Measurements from ENCODE around the gene HACL1.
A peak's percentile ranks its signal among the peaks of the same experiment; 100 is the strongest.
"Not testable (repeated sequence)": the region's sequence is repeated elsewhere in the genome, so short reads cannot be mapped to it uniquely, and the experiment has no call there.

Gene HACL1

GRCh38 chr3:15629860-15630597 lies 28.7 kb upstream of the HACL1 start:
- DNase-seq, result peak; percentile 87 to 89

DNA sequence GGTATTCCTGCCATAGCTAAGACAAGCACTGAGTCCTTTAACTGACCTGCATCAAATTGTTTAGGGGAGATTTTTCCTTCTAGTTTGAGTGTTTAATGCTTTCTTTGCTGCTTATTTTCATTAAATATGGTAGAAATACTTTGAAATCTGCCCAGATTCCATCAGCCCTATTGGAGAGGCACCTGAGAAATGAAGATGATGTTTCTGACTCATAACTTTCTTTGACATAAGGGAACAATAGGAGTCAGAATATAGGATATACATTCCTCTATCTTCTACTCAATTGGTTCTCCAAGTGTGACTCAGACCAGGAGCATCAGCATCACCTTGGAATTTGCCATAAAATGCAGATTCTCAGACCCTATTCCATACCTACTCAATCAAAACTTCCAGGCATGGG lies 27.6 kb upstream of the HACL1 start:
- no peak for DNase-seq

GRCh38 chr3:15623535-15624440 lies 22.4 kb upstream of the HACL1 start:
- DNase-seq, result no peak

- not testable (repeated sequence) for DNase-seq
Measured at GRCh38 chr3:15619659-15620464, 18.5 kb upstream of the HACL1 start.

DNA sequence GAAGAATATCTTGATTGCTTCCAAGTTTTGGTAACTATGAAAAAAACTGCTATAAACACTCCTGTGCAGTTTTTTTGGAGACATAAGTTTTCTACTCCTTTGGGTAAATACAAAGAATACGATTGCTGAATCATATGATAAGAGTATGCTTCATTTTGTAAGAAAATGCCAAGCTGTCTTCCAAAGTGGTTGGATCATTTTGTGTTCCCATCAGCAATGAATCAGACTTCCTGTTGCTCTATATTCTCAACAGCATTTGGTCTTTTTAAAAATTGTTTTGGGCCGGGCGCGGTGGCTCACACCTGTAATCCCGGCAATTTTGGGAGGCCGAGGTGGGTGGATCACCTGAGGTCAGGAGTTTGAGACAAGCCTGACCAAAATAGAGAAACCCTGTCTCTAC lies 14.7 kb upstream of the HACL1 start:
- DNase-seq, result no peak

- DNase-seq, result no peak
Measured at GRCh38 chr3:15614958-15615357, 13.6 kb upstream of the HACL1 start.

DNA sequence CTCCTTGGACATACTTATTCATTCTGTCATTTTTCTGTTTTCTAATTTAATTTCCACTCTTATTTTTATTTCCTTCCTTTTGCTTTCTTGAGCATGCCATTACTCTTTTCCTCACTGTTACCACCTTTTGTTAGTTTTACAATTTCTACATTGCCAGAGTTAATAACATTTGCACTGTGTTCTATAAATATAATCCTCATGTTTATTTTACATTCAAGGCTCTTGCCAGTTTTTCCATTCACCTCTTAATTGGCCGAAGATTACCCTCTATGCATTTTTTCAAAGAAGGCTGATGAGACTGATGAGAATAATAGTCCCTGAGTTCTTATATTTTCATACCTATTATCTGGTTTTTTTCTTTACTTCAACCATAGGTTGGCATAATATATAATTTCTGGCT lies 10.6 kb upstream of the HACL1 start:
- DNase-seq, result no peak

DNA sequence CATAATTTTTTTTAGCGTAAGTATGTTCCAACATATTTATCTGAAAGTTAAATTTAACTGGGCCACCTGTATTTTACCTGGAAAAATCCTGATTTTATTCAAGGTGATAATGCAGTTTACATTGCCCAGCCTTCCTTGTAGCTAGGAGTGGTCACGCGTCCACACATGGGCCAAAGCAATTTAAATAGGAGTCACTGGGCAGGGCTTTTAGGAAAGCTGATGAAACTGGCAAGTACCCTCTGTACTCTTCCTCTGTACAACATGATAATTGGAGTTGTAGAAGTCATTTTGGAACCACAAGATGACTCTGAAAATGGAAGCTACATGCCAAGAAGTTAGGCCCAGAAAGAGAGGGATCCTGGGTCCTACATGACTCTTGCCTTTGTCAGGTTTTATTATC lies 9.6 kb upstream of the HACL1 start:
- DNase-seq, result no peak

GRCh38 chr3:15610082-15610759 lies 8.9 kb upstream of the HACL1 start:
- no peak for DNase-seq

DNA sequence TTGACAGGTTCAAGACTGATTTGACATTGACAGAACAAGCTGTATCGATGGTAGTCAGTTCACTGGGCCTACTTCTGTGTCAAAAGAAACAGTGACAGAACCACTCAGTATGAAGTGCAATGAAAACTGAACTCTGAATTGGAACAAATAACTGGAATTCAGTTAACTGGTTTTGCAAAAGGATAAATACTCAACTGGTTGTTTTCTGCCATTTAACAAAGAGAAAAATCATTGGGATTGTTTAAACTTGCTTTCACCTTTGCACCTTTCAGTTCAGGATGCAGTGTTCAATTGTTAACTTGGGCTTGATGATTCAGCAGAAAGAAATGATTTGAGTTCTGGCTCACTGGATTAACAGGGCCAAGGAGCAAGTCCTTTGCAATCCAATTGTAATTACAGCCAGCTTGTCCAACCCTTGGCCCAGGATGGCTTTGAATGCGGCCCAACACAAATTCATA lies 5.1 kb upstream of the HACL1 start:
- no peak for DNase-seq

GRCh38 chr3:15604584-15604983 lies 3.2 kb upstream of the HACL1 start:
- not testable (repeated sequence) for DNase-seq

- DNase-seq, result not testable (repeated sequence)
Measured at GRCh38 chr3:15602816-15603215, 1.4 kb upstream of the HACL1 start.

DNA sequence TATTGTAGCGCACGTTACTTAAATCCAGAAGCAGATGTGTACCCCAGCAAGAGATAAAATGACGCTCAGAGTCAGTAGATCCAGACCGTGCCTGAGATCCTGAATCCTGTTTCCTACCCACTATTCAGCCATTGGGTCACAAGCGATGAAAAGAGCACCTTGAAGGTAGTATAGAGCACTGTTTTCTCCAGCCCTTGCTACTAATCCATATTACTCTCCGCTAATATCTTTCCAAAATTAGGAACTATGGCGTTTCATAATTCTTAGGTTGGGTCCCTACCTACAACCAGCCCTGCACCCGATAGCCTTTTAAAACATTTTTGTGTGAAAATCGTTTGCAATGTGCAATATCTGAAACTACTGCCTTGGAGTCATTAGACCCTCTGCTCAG lies 772 bp upstream of the HACL1 start:
- no peak for DNase-seq

DNA sequence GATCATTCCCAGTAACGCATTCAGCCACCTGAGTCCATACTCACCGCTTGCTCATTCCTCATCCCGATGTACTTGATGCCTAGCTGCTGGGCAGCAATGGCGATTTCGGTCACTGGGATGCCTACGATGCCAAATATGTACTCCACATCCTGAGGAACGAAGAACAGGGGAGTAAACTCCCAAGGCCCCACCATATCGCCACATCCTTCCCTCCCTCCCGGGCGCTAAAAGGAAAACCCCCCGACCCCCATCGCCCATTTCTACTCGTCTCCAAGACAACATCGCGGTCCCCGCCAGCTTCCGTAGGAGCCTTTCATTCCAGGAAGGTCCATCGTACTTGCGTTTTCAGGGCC lies 347 bp downstream of the HACL1 start:
- no peak for DNase-seq

GRCh38 chr3:15595955-15596354 lies 5.4 kb downstream of the HACL1 start:
- DNase-seq, result no peak

DNA sequence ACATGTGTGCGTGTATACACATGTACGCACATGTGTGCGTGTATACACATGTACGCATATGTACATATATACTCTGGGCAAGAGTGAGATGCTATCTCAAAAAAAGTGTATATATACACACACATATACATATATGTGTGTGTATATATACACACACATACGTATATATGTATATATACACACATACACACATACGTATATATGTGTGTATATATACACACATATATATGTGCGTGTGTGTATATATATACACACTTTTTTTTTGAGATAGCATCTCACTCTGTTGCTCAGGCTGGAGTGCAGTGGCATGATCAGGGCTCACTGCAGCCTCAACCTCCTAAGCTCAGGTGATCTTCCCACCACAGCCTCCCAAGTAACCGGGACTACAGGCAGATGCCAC lies 8.4 kb downstream of the HACL1 start:
- DNase-seq, result no peak

- DNase-seq, result no peak
Measured at GRCh38 chr3:15591928-15592327, 9.4 kb downstream of the HACL1 start.

- no peak for DNase-seq
Measured at GRCh38 chr3:15591242-15591641, 10.1 kb downstream of the HACL1 start.

DNA sequence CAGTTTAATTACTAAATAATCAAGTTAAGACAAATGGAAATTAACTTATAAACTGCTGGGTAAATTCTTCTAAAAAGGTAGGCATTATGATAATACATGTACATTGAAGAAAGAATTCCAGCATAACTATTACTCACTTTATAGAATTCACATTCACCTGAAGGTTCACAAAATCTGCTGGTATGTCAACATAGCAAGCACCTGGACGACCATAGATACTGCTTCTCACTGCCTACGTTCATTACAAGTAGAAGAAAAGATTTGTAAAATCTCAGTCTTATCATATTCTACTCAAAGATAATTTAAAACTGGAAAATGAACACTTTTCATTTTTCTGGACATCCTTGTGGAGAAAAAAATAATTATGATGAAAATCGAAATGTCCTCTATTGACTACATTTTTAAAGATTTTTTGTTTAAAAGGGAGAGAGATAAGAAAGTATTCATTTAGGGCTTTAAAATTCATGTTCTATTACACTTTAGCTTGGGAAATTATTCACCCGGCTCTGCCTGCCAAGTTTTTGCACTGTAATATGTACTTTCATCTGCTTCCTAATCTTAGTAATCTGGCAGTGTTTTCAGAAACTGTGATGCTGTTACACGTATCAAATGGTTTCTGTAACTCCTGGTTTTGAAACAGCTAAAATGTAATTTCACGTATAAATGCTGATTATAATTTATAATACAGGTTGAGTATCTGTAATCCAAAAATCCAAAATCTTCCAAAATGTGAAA lies 16.1 kb downstream of the HACL1 start:
- no peak for DNase-seq

DNA sequence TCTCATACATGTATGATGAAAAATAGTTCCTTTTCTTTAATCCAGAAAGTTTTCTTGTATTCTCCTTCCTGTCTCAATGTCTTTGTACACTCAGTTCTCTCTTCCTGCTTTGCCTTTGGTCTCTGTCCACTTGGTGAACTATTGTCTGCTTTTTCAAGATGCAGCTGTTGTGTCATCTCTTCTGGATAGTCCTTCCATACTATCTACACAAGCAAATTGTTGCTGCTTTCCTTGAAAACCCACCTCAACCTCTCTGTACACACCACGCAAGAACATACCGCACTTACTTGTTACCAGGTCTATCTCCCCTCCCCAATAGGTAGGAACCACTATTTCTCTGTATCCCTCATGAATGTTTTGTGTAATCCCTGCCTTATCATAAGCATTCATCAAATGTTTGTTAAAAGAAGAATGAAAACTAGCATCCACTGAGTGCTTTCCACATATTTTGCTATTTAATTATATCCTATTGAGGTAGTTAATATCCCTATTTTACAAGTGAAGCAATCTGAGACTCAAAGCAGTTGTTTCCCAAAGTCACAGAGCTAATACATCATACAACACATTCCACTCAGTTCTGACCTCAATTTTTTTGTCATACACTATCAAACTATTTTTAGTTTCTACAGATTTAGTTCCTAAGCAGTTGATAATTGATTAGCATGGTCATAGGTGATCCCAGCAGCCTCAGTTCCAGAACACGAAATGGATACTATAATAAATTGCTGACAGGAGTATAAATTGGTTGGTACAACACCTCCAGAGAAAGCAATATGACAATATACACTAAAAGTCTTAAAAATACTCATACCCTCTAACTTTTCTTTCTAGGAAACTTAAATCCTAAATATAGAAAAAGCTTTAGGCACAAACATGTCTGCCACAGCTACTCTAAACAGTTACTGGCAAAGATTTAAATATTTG lies 19.6 kb downstream of the HACL1 start:
- no peak for DNase-seq

DNA sequence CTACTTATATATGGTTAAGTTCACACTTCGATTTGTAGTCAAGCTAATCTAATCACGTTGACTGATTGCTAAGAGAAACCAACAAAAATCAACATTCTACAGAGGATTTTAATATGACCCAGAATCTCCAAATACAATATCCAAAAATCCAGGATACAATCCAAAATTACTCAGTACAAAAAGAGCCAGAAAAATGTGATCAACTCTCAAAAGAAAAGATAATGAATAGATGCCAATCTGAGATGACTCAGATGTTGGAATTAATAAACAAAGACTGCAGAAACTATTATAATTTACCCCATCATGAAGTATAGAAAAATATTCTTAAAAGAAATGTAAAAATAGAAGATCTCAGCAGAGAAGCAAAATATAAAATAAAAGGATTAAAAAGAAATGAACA lies 22.3 kb downstream of the HACL1 start:
- DNase-seq, result no peak

Measured in Kasumi-1 (cell line).